ENCODE results near the gene SMIM23.

SMIM23 gene

DNA sequence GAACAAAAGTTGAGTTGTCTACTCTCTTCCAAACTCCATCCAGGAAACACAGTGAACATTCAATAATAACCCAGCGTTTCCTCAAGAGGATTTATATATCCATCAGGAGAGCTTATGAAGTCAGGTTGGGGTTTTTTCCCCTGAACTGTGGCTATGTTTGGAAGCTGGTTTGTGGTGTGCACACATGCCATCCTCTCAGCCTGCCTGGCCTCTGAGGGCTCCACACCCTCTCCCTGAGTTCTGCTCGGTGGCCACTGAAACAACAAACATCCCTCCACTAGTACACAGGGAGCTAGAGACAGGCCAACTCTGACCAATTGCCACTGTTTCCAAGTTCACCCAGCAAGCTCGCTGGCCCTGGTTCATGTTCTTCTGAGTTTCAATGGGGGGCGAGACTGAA is 35.7 kb downstream of the SMIM23 start:
- no peak for DNase-seq

GRCh38 chr5:171823269-171823668 is 37.7 kb downstream of the SMIM23 start:
- DNase-seq, result no peak

- no peak for DNase-seq
Observed at GRCh38 chr5:171825051-171825450, 39.4 kb downstream of the SMIM23 start.

GRCh38 chr5:171826132-171826531 is 40.5 kb downstream of the SMIM23 start:
- no peak for DNase-seq

DNA sequence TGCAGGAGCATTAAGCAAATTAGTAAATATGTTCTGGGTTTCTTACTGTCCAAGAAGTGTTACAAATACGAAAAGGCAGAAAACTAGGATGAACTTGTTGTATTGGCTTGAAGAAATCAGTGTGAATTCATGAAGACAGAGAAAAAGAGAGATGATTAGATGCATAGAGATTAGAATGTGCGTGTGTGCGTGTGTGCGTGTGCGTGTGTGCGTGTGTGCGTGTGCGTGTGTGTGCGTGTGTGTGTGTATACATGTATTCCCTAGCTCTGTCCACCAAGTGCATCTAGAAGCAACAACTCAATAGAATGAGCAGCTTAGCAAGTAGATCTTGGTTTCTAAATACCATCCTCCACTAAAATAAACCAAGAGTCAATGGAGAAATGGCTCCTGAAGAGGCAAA is 41.5 kb downstream of the SMIM23 start:
- DNase-seq, result no peak

- no peak for DNase-seq
Observed at GRCh38 chr5:171830686-171831085, 45.1 kb downstream of the SMIM23 start.

- DNase-seq, result no peak
Observed at GRCh38 chr5:171832775-171833174, 47.2 kb downstream of the SMIM23 start.

DNA sequence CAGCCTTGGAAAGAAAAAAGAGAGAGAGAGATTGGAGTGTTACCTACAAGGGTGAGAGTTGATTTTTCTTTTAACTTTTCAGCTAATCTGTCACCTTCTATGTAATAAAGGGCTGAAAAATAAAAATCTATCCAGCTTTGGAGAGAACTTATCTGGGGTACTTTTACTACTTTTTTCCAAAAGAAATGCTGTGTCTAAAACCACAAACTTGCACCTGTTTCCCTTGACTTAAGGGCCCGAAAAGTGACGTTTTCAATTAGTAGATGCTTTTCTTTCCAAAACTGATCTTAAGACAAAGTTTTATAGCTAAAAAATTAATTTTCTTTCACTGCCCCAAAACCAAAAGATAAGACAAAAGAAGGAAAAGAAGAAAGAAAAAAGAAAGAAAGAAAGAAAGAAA is 48.8 kb downstream of the SMIM23 start:
- no peak for DNase-seq

- DNase-seq, result no peak
Observed at GRCh38 chr5:171835066-171835465, 49.4 kb downstream of the SMIM23 start.

GRCh38 chr5:171837522-171837921 is 51.9 kb downstream of the SMIM23 start:
- no peak for DNase-seq

DNA sequence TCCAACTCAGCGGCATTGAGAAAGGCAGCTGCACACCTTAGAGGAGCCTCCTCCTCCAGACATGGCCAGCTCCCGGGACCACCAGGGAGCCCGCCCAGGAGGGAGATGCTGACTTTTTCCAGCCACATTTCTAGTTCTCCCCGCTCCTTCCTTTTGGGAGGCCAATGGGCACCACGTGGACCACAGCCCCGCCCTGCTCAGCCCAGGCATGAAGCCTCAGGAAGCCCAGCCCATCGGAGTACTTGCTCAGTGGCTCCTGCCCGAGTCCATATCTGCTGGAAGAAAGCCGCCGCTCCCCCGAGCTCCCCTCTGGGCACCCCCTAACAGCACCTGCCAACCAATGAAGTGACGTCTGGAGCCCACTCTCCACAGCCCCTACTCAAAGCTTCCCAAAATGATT is 52.4 kb downstream of the SMIM23 start:
- DNase-seq, result no peak

- DNase-seq, result no peak
Observed at GRCh38 chr5:171839112-171839511, 53.5 kb downstream of the SMIM23 start.

DNA sequence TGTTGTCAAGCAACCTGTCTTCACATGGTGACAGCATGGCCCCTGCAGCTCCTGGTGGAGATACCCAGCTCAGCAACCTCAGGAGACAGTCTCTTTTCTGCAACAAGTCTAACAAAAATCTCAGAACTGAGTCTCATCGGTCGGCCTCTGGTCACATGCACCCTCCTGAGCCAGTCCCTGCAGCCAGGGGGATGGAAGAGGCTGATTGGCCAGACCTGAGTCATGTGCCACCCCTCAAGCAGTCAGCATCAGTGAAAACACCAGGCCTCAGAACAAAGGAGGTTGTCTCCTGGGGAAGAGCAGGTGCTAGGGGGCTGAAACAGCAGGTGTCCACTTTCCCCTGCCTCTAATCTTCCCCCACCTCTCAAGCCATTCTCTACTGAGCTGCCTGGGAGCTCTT is 54.4 kb downstream of the SMIM23 start:
- DNase-seq, result no peak

Measured in cortex of kidney (tissue), 1 donor.